ENCODE results near the gene ADK.

DNA sequence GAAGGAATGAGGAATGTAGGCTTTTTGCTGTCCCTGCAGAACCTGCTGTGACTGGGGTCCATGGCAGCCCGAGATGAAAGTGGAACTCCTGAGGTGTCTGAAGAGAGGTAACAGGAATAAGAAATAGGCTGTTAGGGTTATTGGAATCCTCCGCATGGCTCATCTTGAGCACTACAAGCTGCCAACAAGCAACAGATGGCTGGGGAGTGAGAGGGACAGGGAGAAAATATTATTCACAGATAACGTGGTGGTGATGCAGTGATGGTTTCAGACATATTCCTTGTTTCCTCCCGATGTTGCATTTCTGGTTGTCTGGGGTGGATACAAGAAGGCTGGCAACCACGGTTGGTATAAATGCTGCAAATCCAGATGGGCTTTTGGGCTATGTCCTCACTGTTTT, 46.5 kb upstream of the ADK start:
- no peak for TF ChIP-seq CTCF (conservative IDR thresholded peaks at IDR 0.05 in 1 of 2, IDR thresholded peaks at IDR 0.05 in 1 of 2; ENCODE audit: low read depth in 1 of 2, low read length in 2 of 2)
- TF ChIP-seq EZH2 (IDR thresholded peaks at IDR 0.05; ENCODE audit: low read length, missing control alignments), result no peak

Data from fibroblast of lung (primary cell).